Calu3 (cell line): ENCODE results near the gene GNAS. TPM values are rescaled to one million over a fixed set of nuclear protein-coding genes. Genes with fewer than 3 reads are reported as not detected.

Experiments used
- BruUV-seq: library from RNA; stranded (reverse); fragments of 400-500 nt; replicated peaks from 2 replicates; lab custom pipeline; 2021; lab: Mats Ljungman, UMichigan
- CTCF ChIA-PET: fragments of 300-600 bp; sonication (Branson Sonifier 250); formaldehyde crosslinking; loops from one replicate; lab custom pipeline; 2022; ENCODE audit warnings: antibody characterized with exemption; lab: Charles Lee
- DNase-seq: peaks from one replicate; pipeline ENCODE4 v3.0.0; 2022
- H3K27ac Mint-ChIP-seq: one replicate; pipeline ENCODE4 v1.8.0; 2022; ENCODE audit warnings: mixed read lengths; ENCODE audit not compliant: unreplicated experiment
- H3K27me3 Mint-ChIP-seq: one replicate; pipeline ENCODE4 v1.8.0; 2022; ENCODE audit warnings: mixed read lengths; ENCODE audit not compliant: unreplicated experiment
- H3K36me3 Mint-ChIP-seq: one replicate; pipeline ENCODE4 v1.8.0; 2022; ENCODE audit warnings: mild to moderate bottlenecking, moderate library complexity, mixed read lengths; ENCODE audit not compliant: insufficient read depth, unreplicated experiment
- H3K4me1 Mint-ChIP-seq: one replicate; pipeline ENCODE4 v1.8.0; 2022; ENCODE audit warnings: mild to moderate bottlenecking, low read depth, mixed read lengths; ENCODE audit not compliant: unreplicated experiment
- H3K4me3 Mint-ChIP-seq: one replicate; pipeline ENCODE4 v1.8.0; 2022; ENCODE audit warnings: mild to moderate bottlenecking, low read depth, moderate library complexity, mixed read lengths; ENCODE audit not compliant: unreplicated experiment
- H3K9me3 Mint-ChIP-seq: one replicate; pipeline ENCODE4 v1.8.0; 2022; ENCODE audit warnings: low read depth, mixed read lengths; ENCODE audit not compliant: unreplicated experiment
- intact Hi-C: fragments of 100-400 bp; cut with micrococcal nuclease; formaldehyde crosslinking; loops from one replicate; pipeline ENCODE4 v1.10.0; 2022; ENCODE audit not compliant: unreplicated experiment
- total RNA-seq: library from RNA; stranded (reverse); gene quantifications from 2 replicates; pipeline ENCODE4 v1.2.3, GENCODE V29; 2022
- TF ChIP-seq, protein P1 (sequence below): fragments of 200-600 bp; IDR thresholded peaks from one replicate; pipeline ENCODE4 v1.8.0; 2022; ENCODE audit warnings: antibody characterized with exemption; ENCODE audit not compliant: unreplicated experiment

Gene GNAS
- total RNA-seq, 1 experiment from 2014 or later, result 1,410 TPM

DNA sequence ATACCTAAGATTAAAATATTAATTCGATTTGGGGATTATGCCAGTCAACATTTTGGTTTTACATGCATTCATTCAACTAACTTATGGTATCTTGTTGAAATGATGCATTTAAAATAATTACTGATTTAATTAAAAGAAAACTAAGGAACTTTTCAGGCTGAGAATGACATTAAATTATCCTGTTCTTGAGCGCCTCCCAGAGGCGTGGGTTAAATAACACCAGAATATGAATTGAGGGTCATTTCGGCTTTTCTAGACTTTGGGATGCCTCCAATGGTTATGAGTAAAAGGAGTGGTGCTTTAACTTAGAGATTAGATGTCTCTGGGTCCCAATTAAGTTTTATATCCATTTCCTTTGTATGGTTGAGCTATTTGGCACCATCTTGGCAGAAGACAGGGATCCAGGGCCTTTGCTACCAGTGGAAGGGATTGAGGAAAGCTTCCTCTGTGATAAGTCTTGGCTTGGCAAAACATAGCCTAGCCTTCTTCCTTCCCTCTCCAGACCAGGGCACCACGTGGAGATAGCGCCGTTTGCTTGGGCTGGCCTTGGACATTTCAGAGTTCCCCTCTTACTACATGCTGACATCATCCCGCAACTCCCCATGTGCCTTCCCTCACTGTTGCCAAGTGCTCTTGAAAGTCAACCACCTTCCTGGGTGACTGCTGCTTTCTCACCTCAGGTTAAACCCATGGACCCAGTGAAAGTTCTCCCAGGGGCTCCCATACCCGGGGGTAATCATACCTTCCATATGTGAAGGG is 28.7 kb downstream of the GNAS start:
- Mint-ChIP-seq H3K27me3 (no peaks in the 10 kb centered on the region), H3K4me1 (peaks cover 2% of the 10 kb centered on the region), H3K9me3 (no peaks in the 10 kb centered on the region), H3K36me3 (no peaks in the 10 kb centered on the region), H3K27ac (no peak overlapping the region), H3K4me3 (no peak overlapping the region)
- TF ChIP-seq, protein P1, sequence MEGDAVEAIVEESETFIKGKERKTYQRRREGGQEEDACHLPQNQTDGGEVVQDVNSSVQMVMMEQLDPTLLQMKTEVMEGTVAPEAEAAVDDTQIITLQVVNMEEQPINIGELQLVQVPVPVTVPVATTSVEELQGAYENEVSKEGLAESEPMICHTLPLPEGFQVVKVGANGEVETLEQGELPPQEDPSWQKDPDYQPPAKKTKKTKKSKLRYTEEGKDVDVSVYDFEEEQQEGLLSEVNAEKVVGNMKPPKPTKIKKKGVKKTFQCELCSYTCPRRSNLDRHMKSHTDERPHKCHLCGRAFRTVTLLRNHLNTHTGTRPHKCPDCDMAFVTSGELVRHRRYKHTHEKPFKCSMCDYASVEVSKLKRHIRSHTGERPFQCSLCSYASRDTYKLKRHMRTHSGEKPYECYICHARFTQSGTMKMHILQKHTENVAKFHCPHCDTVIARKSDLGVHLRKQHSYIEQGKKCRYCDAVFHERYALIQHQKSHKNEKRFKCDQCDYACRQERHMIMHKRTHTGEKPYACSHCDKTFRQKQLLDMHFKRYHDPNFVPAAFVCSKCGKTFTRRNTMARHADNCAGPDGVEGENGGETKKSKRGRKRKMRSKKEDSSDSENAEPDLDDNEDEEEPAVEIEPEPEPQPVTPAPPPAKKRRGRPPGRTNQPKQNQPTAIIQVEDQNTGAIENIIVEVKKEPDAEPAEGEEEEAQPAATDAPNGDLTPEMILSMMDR, result peak; percentile 9
- DNase-seq, result no peak
- BruUV-seq, result no TSS peak
- intact Hi-C loops, result no loop called here
- CTCF ChIA-PET, result interaction anchor here (1.0 kb wide), 1 partner anchor 11 kb away, joined by 4 read pairs; no protein-coding TSS in a partner anchor

DNA sequence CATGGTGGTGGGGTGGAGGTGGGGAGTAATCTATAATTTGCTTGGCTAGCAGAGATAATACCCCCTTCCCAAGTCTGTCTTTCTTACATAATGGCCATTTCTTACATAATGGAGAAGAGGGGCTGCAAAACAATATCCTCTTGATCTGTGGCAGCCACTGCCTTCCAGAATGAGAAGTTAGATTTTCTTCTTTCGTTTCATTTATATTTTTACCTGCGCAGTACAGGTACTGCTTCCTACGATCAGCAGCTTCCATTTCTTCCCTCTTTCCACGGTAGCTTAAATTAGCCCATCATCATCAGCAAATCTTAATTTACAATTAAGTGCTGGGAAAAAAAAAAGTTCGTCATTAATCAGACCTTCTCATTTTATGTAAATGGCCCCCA is 30.2 kb downstream of the GNAS start:
- no peak overlapping the region for H3K4me3 Mint-ChIP-seq

DNA sequence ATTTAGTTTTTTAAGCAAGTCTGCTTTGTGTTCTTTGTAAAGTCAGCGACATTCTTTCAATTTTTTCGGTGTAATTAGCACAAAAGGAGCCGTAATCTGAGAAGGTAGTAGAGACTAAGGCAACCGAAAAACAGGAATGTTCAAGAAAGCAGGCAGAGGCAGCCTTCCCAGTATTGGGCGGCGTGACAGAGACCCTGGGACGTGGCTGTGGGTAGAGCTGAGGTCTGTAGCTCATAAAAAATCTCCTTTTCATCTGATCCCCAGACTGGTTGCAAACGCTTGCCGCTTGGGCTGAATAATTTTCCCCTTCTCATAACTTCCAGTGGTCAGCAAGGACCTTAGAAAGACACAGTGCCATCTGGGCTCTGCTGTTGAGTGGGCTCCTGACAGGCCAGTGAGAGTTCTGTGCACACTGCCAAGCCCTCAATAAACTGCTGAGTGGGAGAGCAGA is 30.8 kb downstream of the GNAS start:
- peaks cover 10% of the 10 kb centered on the region for H3K36me3 Mint-ChIP-seq
- CTCF ChIA-PET, result no interaction called here
- no peak overlapping the region for H3K27ac Mint-ChIP-seq
- no peak overlapping the region for H3K4me3 Mint-ChIP-seq
- H3K9me3 Mint-ChIP-seq, result no peaks in the 10 kb centered on the region
- intact Hi-C loops, result no loop called here
- no peaks in the 10 kb centered on the region for H3K27me3 Mint-ChIP-seq
- BruUV-seq, result no TSS peak
- no peaks in the 10 kb centered on the region for H3K4me1 Mint-ChIP-seq
- DNase-seq, result no peak
- TF ChIP-seq, protein P1, result no peak

More for the DNA sequence above, 30.2 kb downstream of the GNAS start:
- Mint-ChIP-seq H3K4me1 (no peaks in the 10 kb centered on the region), H3K9me3 (no peaks in the 10 kb centered on the region), H3K27me3 (no peaks in the 10 kb centered on the region), H3K27ac (no peak overlapping the region), H3K36me3 (peaks cover 5% of the 10 kb centered on the region)
- no TSS peak for BruUV-seq
- TF ChIP-seq, protein P1, result no peak
- CTCF ChIA-PET, result no interaction called here
- no peak for DNase-seq
- intact Hi-C loops, result no loop called here

DNA sequence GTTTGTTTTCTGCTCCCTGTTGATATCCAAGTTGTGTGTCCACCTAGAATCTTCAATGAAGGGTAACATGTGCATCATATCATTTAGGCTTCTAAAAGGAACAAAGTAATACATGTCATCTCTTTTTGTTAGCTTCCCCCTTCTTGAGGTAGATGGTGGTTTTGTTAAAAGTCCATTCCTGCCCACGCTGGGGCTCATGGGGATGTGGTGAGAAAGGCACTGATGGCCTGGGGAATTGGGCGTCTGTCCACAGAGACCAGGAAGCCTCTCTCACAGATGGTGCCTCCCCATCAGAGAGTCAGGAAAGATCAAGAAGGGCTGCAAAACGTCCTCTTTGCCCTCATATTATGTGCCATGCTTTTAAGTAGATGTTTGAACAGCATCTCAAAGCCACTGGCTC is 32.5 kb downstream of the GNAS start:
- peaks cover 27% of the 10 kb centered on the region for H3K36me3 Mint-ChIP-seq
- TF ChIP-seq, protein P1, result no peak
- CTCF ChIA-PET, result no interaction called here
- no peaks in the 10 kb centered on the region for H3K9me3 Mint-ChIP-seq
- H3K4me3 Mint-ChIP-seq, result no peak overlapping the region
- H3K27me3 Mint-ChIP-seq, result no peaks in the 10 kb centered on the region
- intact Hi-C loops, result no loop called here
- DNase-seq, result no peak
- no TSS peak for BruUV-seq
- H3K27ac Mint-ChIP-seq, result no peak overlapping the region
- H3K4me1 Mint-ChIP-seq, result no peaks in the 10 kb centered on the region
